ENCODE measurements around the gene C1QTNF6. TPM values are rescaled to one million over a fixed set of nuclear protein-coding genes. Genes with fewer than 3 reads are reported as not detected.
A peak's percentile ranks its signal among the peaks of the same experiment; 100 is the strongest.

The C1QTNF6 gene
- total and polyA plus RNA-seq, 10 of the 15 experiments (the other 5 are each of a cell fraction or from before 2014, with no cell fraction given): 0.16 to 4.1 (median 1.3) TPM

- TF ChIP-seq BCL3 (IDR thresholded peaks at IDR 0.05; ENCODE audit: borderline replicate concordance, insufficient read depth, low read depth, low read length, poor library complexity, severe bottlenecking): no peak
- TF ChIP-seq IKZF1 (conservative IDR thresholded peaks at IDR 0.05): peak; percentile 35; the same call in 1 of the 2 replicates
- no peak for TF ChIP-seq NR2C2 (IDR thresholded peaks at IDR 0.05; ENCODE audit: borderline replicate concordance, control insufficient read depth, insufficient read length, low read depth)
- TF ChIP-seq RAD21 (IDR thresholded peaks at IDR 0.05; ENCODE audit: insufficient read depth, low read depth, low read length): peak; percentile 77
- TF ChIP-seq HDGF (IDR thresholded peaks at IDR 0.05): peak; percentile 61; the same call in 1 of the 2 replicates
- TF ChIP-seq NR2C1 (IDR thresholded peaks at IDR 0.05): no peak
- TF ChIP-seq EED (IDR thresholded peaks at IDR 0.05; ENCODE audit: low read depth): no peak
- TF ChIP-seq RELA (IDR thresholded peaks at IDR 0.05; ENCODE audit: borderline replicate concordance, partially characterized antibody): no peak
- no peak for TF ChIP-seq STAT3 (IDR thresholded peaks at IDR 0.05; ENCODE audit: low read depth, low read length)
- no peak for TF ChIP-seq IRF3 (IDR thresholded peaks at IDR 0.05)
- TF ChIP-seq FOXK2 (IDR thresholded peaks at IDR 0.05): no peak
- TF ChIP-seq SMC3 (IDR thresholded peaks at IDR 0.05; ENCODE audit: borderline replicate concordance, low read length): peak; percentile 88
- peak; percentile 60 to 84; a peak in 3 of 4 replicates for TF ChIP-seq BHLHE40 (IDR thresholded peaks at IDR 0.05; ENCODE audit: borderline replicate concordance in 1 of 2, low read depth in 2 of 2, low read length in 1 of 2)
- no peak for TF ChIP-seq CHD4 (IDR thresholded peaks at IDR 0.05)
- peak; percentile 92 for TF ChIP-seq SMARCA5 (IDR thresholded peaks at IDR 0.05)
- TF ChIP-seq ATF7 (IDR thresholded peaks at IDR 0.05; ENCODE audit: low read depth): no peak
- no peak for TF ChIP-seq BACH1 (IDR thresholded peaks at IDR 0.05; ENCODE audit: borderline replicate concordance)
- TF ChIP-seq ZBTB33 (IDR thresholded peaks at IDR 0.05): no peak
- TF ChIP-seq POLR2AphosphoS5 (IDR thresholded peaks at IDR 0.05; ENCODE audit: low read length): no peak
- no peak for TF ChIP-seq KAT2A (conservative IDR thresholded peaks at IDR 0.05; ENCODE audit: control insufficient read depth, low read depth, low read length)
- peak; percentile 74 for TF ChIP-seq NBN (IDR thresholded peaks at IDR 0.05)
- no peak for TF ChIP-seq BMI1 (IDR thresholded peaks at IDR 0.05; ENCODE audit: borderline replicate concordance)
- TF ChIP-seq IRF4 (IDR thresholded peaks at IDR 0.05; ENCODE audit: low read depth, low read length): 0 out of 2 replicates have a peak, but pooled peaks have one; percentile 31
- TF ChIP-seq CBX5 (IDR thresholded peaks at IDR 0.05; ENCODE audit: low read depth): no peak
- TF ChIP-seq PKNOX1 (IDR thresholded peaks at IDR 0.05): 0 out of 2 replicates have a peak, but pooled peaks have one; percentile 57
- TF ChIP-seq USF2 (IDR thresholded peaks at IDR 0.05; ENCODE audit: borderline replicate concordance, low read depth, low read length): no peak
- TF ChIP-seq MYC (IDR thresholded peaks at IDR 0.05; ENCODE audit: insufficient read depth, insufficient read length, insufficient replicate concordance, low read length, severe bottlenecking): no peak
Observed at GRCh38 chr22:37166675-37167066, 21.4 kb downstream of the C1QTNF6 start (continued).

Measured in GM12878 (cell line).